Uterus (tissue), 4 donors: Measurements from ENCODE around the gene CDH22. TPM values are rescaled to one million over a fixed set of nuclear protein-coding genes. Genes with fewer than 3 reads are reported as not detected.

ENCODE experiments used
- DNase-seq, 2 donors: peaks; one replicate each; pipeline ENCODE4 v3.0.0-alpha.2; 2019 to 2020
- H3K27ac ChIP-seq, 2 donors: fragments of 200-600 bp; sonication (generic); 1 replicate in 1 of 2; 2 replicates in 1 of 2; pipeline ENCODE4 v1.5.1; 2016 to 2018
- H3K27me3 ChIP-seq, 2 donors: fragments of 200-600 bp; sonication (generic); one replicate each; pipeline ENCODE4 v1.5.1; 2018 to 2019; ENCODE audit warnings: control low read depth in 1 of 2
- H3K36me3 ChIP-seq, 2 donors: fragments of 200-600 bp; sonication (generic); one replicate each; pipeline ENCODE4 v1.5.1; 2019; ENCODE audit warnings: control low read depth in 1 of 2
- H3K4me1 ChIP-seq, 2 donors: fragments of 200-600 bp; sonication (generic); one replicate each; pipeline ENCODE4 v1.5.1; 2018 to 2019; ENCODE audit warnings: control low read depth in 1 of 2
- H3K4me3 ChIP-seq, 2 donors: fragments of 200-600 bp; sonication (generic); 1 replicate in 1 of 2; 2 replicates in 1 of 2; pipeline ENCODE4 v1.5.1; 2018 to 2019; ENCODE audit warnings: mild to moderate bottlenecking in 1 of 2
- H3K9me3 ChIP-seq, 2 donors: fragments of 200-600 bp; sonication (generic); one replicate each; pipeline ENCODE4 v1.5.1; 2019; ENCODE audit warnings: control low read depth in 1 of 2
- POLR2A ChIP-seq, 2 donors: fragments of 450-650 bp; IDR thresholded peaks; one replicate each; pipeline ENCODE4 v1.6.1; 2016; ENCODE audit warnings: antibody characterized with exemption in 2 of 2, mild to moderate bottlenecking in 1 of 2, moderate library complexity in 1 of 2
- intact Hi-C: fragments of 100-400 bp; cut with DNase I; formaldehyde crosslinking; loops from one replicate; pipeline ENCODE4 v1.15.1; 2023; ENCODE audit warnings: low total_unique reads
- total RNA-seq, 4 donors: library from RNA; depleted of rRNA in 3 of 4; stranded (reverse); fragments of >200 nt in 3 of 4; gene quantifications; one replicate each; pipeline versions ENCODE4 v1.1.0 to v1.2.4, GENCODE V29; 2014 to 2023
- TF ChIP-seq, protein P1 (sequence below), 4 experiments: fragments of 200-600 bp in 2 of 4; fragments of 450-650 bp in 2 of 4; sonication (generic) in 2 of 4; IDR thresholded peaks; one replicate each; pipeline ENCODE4 v1.5.1; 2016 to 2019; ENCODE audit warnings: antibody characterized with exemption in 4 of 4, mild to moderate bottlenecking in 2 of 4, moderate library complexity in 1 of 4
- donor health status: DM: yes; HTN: yes; CAD: no.

Gene CDH22
- total RNA-seq, 4 donors from 2014 or later, result 0.48 to 0.49 TPM; not detected in 2

DNA sequence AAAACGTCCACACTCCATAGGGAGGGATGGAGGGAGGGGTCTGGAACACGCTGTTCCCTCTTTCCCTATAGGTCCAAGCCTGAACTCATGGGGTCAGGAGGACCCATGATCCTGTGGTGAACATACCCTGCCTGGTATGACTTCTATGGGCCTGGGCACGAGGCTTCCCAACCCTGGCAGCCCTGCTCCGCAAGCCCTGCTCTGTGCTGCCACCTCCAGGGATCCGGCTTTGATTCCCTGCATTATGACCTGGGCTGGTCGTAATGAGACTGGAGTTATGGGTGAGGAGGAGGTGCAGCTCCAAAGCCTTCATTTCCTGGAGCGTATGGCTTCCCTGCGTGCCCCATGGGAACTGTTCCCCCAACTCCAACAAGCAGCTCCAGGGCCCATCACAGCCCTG lies 54.9 kb downstream of the CDH22 start:
- Histone ChIP-seq H3K27ac (no peak overlapping the region), H3K36me3 (no peaks in the 10 kb centered on the region), H3K27me3 (peaks cover 0 to 4% of the 10 kb centered on the region in 2 donors), H3K4me3 (no peak overlapping the region), H3K4me1 (no peaks in the 10 kb centered on the region), H3K9me3 (no peaks in the 10 kb centered on the region)
- no peak for DNase-seq
- TF ChIP-seq, protein P1, sequence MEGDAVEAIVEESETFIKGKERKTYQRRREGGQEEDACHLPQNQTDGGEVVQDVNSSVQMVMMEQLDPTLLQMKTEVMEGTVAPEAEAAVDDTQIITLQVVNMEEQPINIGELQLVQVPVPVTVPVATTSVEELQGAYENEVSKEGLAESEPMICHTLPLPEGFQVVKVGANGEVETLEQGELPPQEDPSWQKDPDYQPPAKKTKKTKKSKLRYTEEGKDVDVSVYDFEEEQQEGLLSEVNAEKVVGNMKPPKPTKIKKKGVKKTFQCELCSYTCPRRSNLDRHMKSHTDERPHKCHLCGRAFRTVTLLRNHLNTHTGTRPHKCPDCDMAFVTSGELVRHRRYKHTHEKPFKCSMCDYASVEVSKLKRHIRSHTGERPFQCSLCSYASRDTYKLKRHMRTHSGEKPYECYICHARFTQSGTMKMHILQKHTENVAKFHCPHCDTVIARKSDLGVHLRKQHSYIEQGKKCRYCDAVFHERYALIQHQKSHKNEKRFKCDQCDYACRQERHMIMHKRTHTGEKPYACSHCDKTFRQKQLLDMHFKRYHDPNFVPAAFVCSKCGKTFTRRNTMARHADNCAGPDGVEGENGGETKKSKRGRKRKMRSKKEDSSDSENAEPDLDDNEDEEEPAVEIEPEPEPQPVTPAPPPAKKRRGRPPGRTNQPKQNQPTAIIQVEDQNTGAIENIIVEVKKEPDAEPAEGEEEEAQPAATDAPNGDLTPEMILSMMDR (IDR thresholded peaks at IDR 0.05), result no peak
- TF ChIP-seq POLR2A (IDR thresholded peaks at IDR 0.05), result no peak
- intact Hi-C loops, result no loop called here

DNA sequence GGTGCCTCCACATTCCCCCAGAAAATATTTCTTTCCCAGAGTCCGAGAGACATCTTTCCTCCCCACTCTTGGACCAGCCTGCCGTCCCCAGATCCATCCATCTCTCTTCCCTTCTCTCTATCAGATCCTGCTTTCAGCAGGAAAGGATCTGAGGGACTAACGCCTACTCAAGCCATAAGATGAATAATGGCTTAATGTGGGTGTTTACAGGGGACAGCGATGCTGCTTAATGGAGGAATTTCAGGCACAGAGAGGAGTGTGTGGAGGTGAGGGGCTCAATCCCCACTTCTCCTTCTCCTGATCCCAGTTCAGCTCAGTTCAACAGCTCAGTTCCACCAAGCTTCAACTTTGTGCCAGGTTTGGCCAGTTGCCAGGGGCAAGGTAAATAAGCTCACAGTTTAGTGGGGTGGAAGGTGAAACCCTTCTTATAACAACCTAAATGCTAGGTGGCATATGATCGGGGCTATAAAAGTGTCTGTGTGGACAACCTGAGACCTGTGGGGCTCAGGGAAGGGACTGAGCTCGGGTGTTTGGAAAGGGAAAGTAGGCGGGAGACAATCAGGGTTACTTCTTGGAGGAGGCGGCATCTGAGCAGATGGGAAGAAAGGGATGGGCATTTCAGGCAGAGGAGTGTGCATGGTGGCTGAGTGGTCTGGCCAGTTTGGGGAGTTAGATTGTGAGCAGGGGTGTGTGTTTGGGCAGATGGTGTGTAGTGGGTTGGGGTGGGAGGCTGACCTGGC lies 55.8 kb downstream of the CDH22 start:
- Histone ChIP-seq H3K27ac (no peak overlapping the region), H3K9me3 (no peaks in the 10 kb centered on the region), H3K36me3 (no peaks in the 10 kb centered on the region), H3K4me3 (no peak overlapping the region), H3K4me1 (no peaks in the 10 kb centered on the region), H3K27me3 (peaks cover 0 to 4% of the 10 kb centered on the region in 2 donors)
- intact Hi-C loops, result no loop called here
- DNase-seq, result no peak
- TF ChIP-seq, protein P1 (IDR thresholded peaks at IDR 0.05), result no peak

DNA sequence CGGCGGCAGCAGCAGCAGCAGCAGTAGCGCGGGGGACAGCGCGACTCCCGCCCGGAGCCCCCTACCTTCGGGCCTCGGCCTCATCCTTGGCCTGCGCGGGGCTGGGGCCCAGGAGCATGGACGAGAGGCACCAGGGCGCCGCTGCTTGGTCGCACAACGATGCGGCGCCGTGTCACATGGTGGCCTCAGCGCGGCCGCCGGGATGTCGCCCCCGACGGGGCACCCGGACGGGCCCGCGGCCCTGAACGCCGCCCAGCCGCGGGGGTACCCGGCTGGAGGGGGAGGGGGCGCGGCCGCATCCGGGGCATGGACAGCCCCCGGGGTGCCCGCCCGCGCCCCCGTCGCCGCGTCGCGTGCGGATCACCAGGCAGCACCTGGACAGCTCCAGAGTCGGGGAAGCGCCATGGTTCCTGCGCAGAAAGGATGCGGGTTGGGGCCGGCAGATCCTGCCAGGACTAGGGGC lies 57.1 kb downstream of the CDH22 start:
- TF ChIP-seq, protein P1 (IDR thresholded peaks at IDR 0.05), result no peak
- no peak for TF ChIP-seq POLR2A (IDR thresholded peaks at IDR 0.05)
- Histone ChIP-seq H3K9me3 (no peaks in the 10 kb centered on the region), H3K4me3 (no peak overlapping the region), H3K27ac (no peak overlapping the region), H3K4me1 (no peaks in the 10 kb centered on the region), H3K36me3 (no peaks in the 10 kb centered on the region), H3K27me3 (peaks cover 0 to 7% of the 10 kb centered on the region in 2 donors)
- intact Hi-C loops, result no loop called here
- no peak for DNase-seq

DNA sequence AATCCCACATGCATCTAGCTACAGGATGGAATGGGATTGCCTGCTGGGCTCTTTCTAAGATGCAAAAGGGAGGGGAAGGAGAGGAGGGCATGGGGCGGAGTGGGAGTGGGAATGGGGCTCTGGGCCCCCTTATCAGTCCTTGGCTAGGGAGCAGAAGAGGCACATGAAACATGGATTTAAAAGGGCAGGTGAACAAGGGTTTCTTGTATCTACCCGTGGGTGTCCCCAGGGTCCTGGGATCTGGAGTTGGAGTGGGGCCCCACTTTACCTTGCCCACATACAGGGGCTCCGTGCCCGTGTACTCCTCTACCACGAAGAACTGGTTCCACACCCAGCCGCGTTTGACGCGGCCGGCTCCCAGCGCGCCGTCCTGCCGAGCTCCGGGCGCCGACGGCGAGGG lies 57.5 kb downstream of the CDH22 start:
- intact Hi-C loops, result no loop called here
- peaks cover 0 to 7% of the 10 kb centered on the region in 2 donors for H3K27me3 ChIP-seq
- DNase-seq, result no peak
- TF ChIP-seq, protein P1 (IDR thresholded peaks at IDR 0.05), result no peak
- no peak overlapping the region for H3K27ac ChIP-seq
- H3K9me3 ChIP-seq, result no peaks in the 10 kb centered on the region
- H3K4me1 ChIP-seq, result no peaks in the 10 kb centered on the region
- no peak overlapping the region for H3K4me3 ChIP-seq
- no peaks in the 10 kb centered on the region for H3K36me3 ChIP-seq

DNA sequence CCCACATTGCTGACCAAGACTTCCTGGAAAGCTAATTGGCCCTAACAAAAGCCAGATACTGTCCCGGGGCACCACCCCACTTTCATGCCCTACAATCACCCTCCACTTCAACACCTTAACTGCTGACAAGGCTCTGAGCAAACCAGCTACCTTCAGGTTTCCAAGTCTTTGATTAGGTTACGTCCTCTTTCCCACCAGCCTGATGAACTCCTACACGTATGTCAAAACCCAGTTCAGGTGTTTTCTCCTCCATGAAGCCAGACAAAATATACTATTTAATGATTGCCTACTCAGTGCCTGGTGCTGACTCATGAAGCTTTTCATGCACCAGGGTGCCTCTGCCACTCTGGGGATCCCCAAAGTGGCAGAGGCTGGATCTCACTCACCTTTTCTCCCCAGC lies 58.6 kb downstream of the CDH22 start:
- Histone ChIP-seq H3K27ac (no peak overlapping the region), H3K27me3 (peaks cover 0 to 9% of the 10 kb centered on the region in 2 donors), H3K4me1 (no peaks in the 10 kb centered on the region), H3K4me3 (no peak overlapping the region), H3K9me3 (no peaks in the 10 kb centered on the region), H3K36me3 (no peaks in the 10 kb centered on the region)
- TF ChIP-seq, protein P1 (IDR thresholded peaks at IDR 0.05), result no peak
- TF ChIP-seq POLR2A (IDR thresholded peaks at IDR 0.05), result no peak
- intact Hi-C loops, result no loop called here
- DNase-seq, result no peak
